ENCODE data around the gene UBE2J2. TPM values are rescaled to one million over a fixed set of nuclear protein-coding genes. Genes with fewer than 3 reads are reported as not detected.

Gene UBE2J2
- total RNA-seq, 1 experiment from 2014 or later, result 83.4 TPM

DNA sequence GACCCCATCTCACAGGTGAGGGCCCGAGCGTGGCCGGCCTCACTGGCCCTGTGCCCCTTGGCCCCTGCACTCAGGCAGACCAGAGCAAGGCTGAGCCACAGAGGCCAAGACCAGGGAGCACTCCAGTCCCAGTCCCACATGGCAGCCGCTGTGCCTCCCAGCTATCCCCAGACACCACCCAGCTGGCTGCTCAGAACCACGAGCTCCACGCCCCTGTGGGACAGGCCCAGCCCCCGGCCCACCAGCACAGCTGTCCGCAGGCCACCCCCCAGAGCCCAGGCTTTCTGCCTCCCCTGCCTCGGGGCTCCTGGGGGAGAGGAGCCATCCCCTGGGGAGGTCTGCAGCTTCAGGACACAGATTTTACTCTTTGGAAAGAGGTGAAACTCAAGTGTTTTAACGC, 18.0 kb downstream of the UBE2J2 start:
- H3K23ac ChIP-seq (ENCODE audit: insufficient read length, low read depth, low read length), result no peak overlapping the region
- DNase-seq, result no peak
- no peak overlapping the region for H4K5ac ChIP-seq (ENCODE audit: insufficient read length, low read depth, low read length)
- no peaks in the 10 kb centered on the region for H3K79me2 ChIP-seq (ENCODE audit: insufficient read depth, low read length)
- H3K14ac ChIP-seq (ENCODE audit: insufficient read depth, low read length), result no peak overlapping the region
- H3K9me3 ChIP-seq (ENCODE audit: control insufficient read depth, low read depth, low read length), result no peaks in the 10 kb centered on the region
- no peak overlapping the region for H2BK15ac ChIP-seq (ENCODE audit: low read depth, low read length)
- no CpG with 5 or more reads among the region's 10 CpGs for WGBS (ENCODE audit: extremely low coverage, insufficient read length, low lambda C conversion rate)
- H3K4me1 Mint-ChIP-seq, result peaks cover 16 to 27% of the 10 kb centered on the region in 2 experiments
- 0 out of 7 replicates have a peak overlapping the region, but pooled peaks of 1 of the 3 experiments have one; percentile 81 for H3K27ac Mint-ChIP-seq
- no peak overlapping the region for H3K27ac ChIP-seq (ENCODE audit: insufficient read length, low read depth, low read length)
- no peaks in the 10 kb centered on the region for H4K20me1 ChIP-seq (ENCODE audit: control insufficient read depth, insufficient read depth, insufficient read length)
- H3K4me1 ChIP-seq (ENCODE audit: insufficient read depth, low read length), result no peaks in the 10 kb centered on the region
- H3K4me3 Mint-ChIP-seq, result no peak overlapping the region
- no peak overlapping the region for H4K8ac ChIP-seq (replicated peaks; ENCODE audit: insufficient read length, low read depth, low read length)
- no peak overlapping the region for H2AFZ ChIP-seq (ENCODE audit: low read length)
- no peaks in the 10 kb centered on the region for H3K79me1 ChIP-seq (ENCODE audit: insufficient read depth, low read depth, low read length, poor library complexity, severe bottlenecking)
- H3K4me2 ChIP-seq (ENCODE audit: insufficient read depth, insufficient read length, low read length), result no peak overlapping the region
- H3K18ac ChIP-seq (ENCODE audit: insufficient read length, low read depth, low read length), result no peak overlapping the region
- no peak overlapping the region for H2AK5ac ChIP-seq (ENCODE audit: insufficient read length, low read length)
- H2BK5ac ChIP-seq (ENCODE audit: insufficient read length, low read length), result no peak overlapping the region
- no peak overlapping the region for H3K56ac ChIP-seq (ENCODE audit: insufficient read length, low read depth, low read length)
- no peaks in the 10 kb centered on the region; a peak in 2 of 5 replicates for H3K9me3 Mint-ChIP-seq
- H2BK12ac ChIP-seq (ENCODE audit: insufficient read length, low read depth, low read length), result no peak overlapping the region
- H3K23me2 ChIP-seq (ENCODE audit: insufficient read length, low read depth, low read length, poor library complexity, severe bottlenecking), result no peaks in the 10 kb centered on the region
- H4K91ac ChIP-seq (ENCODE audit: insufficient read length, low read depth, low read length), result no peak overlapping the region
- H2BK120ac ChIP-seq (ENCODE audit: low read depth, low read length, poor library complexity, severe bottlenecking), result no peak overlapping the region
- H3K9ac ChIP-seq (ENCODE audit: extremely low read depth, insufficient read length, low read length), result no peak overlapping the region
- TF ChIP-seq, protein P1, sequence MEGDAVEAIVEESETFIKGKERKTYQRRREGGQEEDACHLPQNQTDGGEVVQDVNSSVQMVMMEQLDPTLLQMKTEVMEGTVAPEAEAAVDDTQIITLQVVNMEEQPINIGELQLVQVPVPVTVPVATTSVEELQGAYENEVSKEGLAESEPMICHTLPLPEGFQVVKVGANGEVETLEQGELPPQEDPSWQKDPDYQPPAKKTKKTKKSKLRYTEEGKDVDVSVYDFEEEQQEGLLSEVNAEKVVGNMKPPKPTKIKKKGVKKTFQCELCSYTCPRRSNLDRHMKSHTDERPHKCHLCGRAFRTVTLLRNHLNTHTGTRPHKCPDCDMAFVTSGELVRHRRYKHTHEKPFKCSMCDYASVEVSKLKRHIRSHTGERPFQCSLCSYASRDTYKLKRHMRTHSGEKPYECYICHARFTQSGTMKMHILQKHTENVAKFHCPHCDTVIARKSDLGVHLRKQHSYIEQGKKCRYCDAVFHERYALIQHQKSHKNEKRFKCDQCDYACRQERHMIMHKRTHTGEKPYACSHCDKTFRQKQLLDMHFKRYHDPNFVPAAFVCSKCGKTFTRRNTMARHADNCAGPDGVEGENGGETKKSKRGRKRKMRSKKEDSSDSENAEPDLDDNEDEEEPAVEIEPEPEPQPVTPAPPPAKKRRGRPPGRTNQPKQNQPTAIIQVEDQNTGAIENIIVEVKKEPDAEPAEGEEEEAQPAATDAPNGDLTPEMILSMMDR (conservative IDR thresholded peaks at IDR 0.05), result no peak
- H3K4ac ChIP-seq (ENCODE audit: low read depth, low read length), result no peak overlapping the region
- no peaks in the 10 kb centered on the region for H3K27me3 ChIP-seq (ENCODE audit: insufficient read depth, low read length)
- H3K27me3 Mint-ChIP-seq (ENCODE audit: low read depth), result peaks cover 3% of the 10 kb centered on the region; the same call in 1 of the 2 replicates
- H3K36me3 Mint-ChIP-seq (ENCODE audit: insufficient read depth in 1 of 3, low read depth in 3 of 3), result peaks cover 27 to 77% (median 63%) of the 10 kb centered on the region in 3 experiments; a peak in 6 of 7 replicates
- no peak overlapping the region for H2BK20ac ChIP-seq (ENCODE audit: low read depth, low read length, poor library complexity, severe bottlenecking)
- no peak overlapping the region for H3T11ph ChIP-seq (ENCODE audit: low read length)

All from H9 (cell line).